CD14-positive monocyte (primary cell): ENCODE measurements around the gene VASH2. TPM values are rescaled to one million over a fixed set of nuclear protein-coding genes. Genes with fewer than 3 reads are reported as not detected.

Experiments
- DNase-seq, 3 donors: peaks; one replicate each; pipeline ENCODE4 v3.0.0-alpha.2; 2011 to 2022
- H2AFZ ChIP-seq: 2 replicates; pipeline ENCODE4 v1.6.0; 2012; ENCODE audit warnings: mild to moderate bottlenecking, low read depth, low read length, inconsistent platforms; ENCODE audit not compliant: insufficient read depth, poor library complexity, severe bottlenecking
- H3K27ac ChIP-seq, 2 donors: 1 replicate in 1 of 2; 2 replicates in 1 of 2; pipeline ENCODE4 v1.5.1; 2012 to 2013; ENCODE audit warnings: low read length in 2 of 2, control low read depth in 1 of 2, inconsistent platforms in 1 of 2, low read depth in 1 of 2, mild to moderate bottlenecking in 1 of 2
- H3K27me3 ChIP-seq, 2 donors: one replicate each; pipeline versions ENCODE4 v1.6.0 to v1.6.1; 2011 to 2013; ENCODE audit warnings: low read length in 2 of 2; ENCODE audit not compliant: control insufficient read depth in 2 of 2, insufficient read depth in 2 of 2
- H3K36me3 ChIP-seq, 2 donors: replicated peaks in 1 of 2; 1 replicate in 1 of 2; 2 replicates in 1 of 2; pipeline versions ENCODE4 v1.5.1 to v1.6.1; 2012 to 2013; ENCODE audit warnings: low read length in 2 of 2, control low read depth in 1 of 2, inconsistent platforms in 1 of 2, mild to moderate bottlenecking in 1 of 2; ENCODE audit not compliant: insufficient read depth in 2 of 2, control insufficient read depth in 1 of 2
- H3K4me1 ChIP-seq, 2 donors: 1 replicate in 1 of 2; 2 replicates in 1 of 2; pipeline versions ENCODE4 v1.5.1 to v1.6.1; 2012 to 2013; ENCODE audit warnings: low read length in 2 of 2, control low read depth in 1 of 2, inconsistent platforms in 1 of 2, mild to moderate bottlenecking in 1 of 2, moderate library complexity in 1 of 2; ENCODE audit not compliant: insufficient read depth in 2 of 2, control insufficient read depth in 1 of 2
- H3K4me2 ChIP-seq: replicated peaks from 2 replicates; pipeline ENCODE3; 2012; ENCODE audit warnings: low read length, moderate library complexity, mild to moderate bottlenecking; ENCODE audit not compliant: poor library complexity, severe bottlenecking; ENCODE audit errors: extremely low read depth
- H3K4me3 ChIP-seq, 3 experiments: fragments of 200-600 bp in 1 of 3; sonication (generic) in 1 of 3; replicated peaks in 1 of 3; 1 replicate in 2 of 3; 2 replicates in 1 of 3; pipeline ENCODE4 v1.5.1; 2011 to 2013; ENCODE audit warnings: low read length in 3 of 3, mild to moderate bottlenecking in 3 of 3, control low read depth in 2 of 3, low read depth in 2 of 3, inconsistent platforms in 1 of 3, moderate library complexity in 1 of 3
- H3K79me2 ChIP-seq: 2 replicates; pipeline ENCODE4 v1.6.0; 2012; ENCODE audit warnings: mild to moderate bottlenecking, control low read depth, inconsistent platforms, low read length, moderate library complexity; ENCODE audit not compliant: insufficient read depth
- H3K9ac ChIP-seq: 2 replicates; pipeline ENCODE4 v1.6.0; 2017; ENCODE audit warnings: low read length, mild to moderate bottlenecking; ENCODE audit not compliant: insufficient read depth, poor library complexity, severe bottlenecking
- H3K9me3 ChIP-seq, 2 donors: replicated peaks in 1 of 2; 1 replicate in 1 of 2; 2 replicates in 1 of 2; pipeline versions ENCODE4 v1.5.1 to v1.6.1; 2012 to 2013; ENCODE audit warnings: low read length in 2 of 2, control low read depth in 1 of 2; ENCODE audit not compliant: control insufficient read depth in 1 of 2, insufficient read depth in 1 of 2
- H4K20me1 ChIP-seq: 2 replicates; pipeline ENCODE4 v1.6.0; 2012; ENCODE audit warnings: mild to moderate bottlenecking, low read length, control low read depth, moderate library complexity; ENCODE audit not compliant: insufficient read depth
- H3K27ac Mint-ChIP-seq, 7 donors: one replicate each; pipeline ENCODE4 v1.8.0; 2020; ENCODE audit warnings: mild to moderate bottlenecking in 7 of 7, mixed read lengths in 7 of 7, moderate library complexity in 6 of 7, inconsistent platforms in 2 of 7
- H3K27me3 Mint-ChIP-seq, 3 donors: one replicate each; pipeline ENCODE4 v1.8.0; 2021 to 2022; ENCODE audit warnings: low read depth in 3 of 3, mild to moderate bottlenecking in 3 of 3, mixed read lengths in 3 of 3, moderate library complexity in 3 of 3, inconsistent platforms in 1 of 3
- H3K36me3 Mint-ChIP-seq, 2 donors: one replicate each; pipeline ENCODE4 v1.8.0; 2020; ENCODE audit warnings: mixed read lengths in 2 of 2, inconsistent platforms in 1 of 2, mild to moderate bottlenecking in 1 of 2
- H3K4me1 Mint-ChIP-seq: one replicate; pipeline ENCODE4 v1.8.0; 2020; ENCODE audit warnings: mild to moderate bottlenecking, mixed read lengths
- H3K4me3 Mint-ChIP-seq, 2 donors: one replicate each; pipeline ENCODE4 v1.8.0; 2020; ENCODE audit warnings: mild to moderate bottlenecking in 2 of 2, mixed read lengths in 2 of 2, moderate library complexity in 1 of 2
- H3K9me3 Mint-ChIP-seq, 7 donors: one replicate each; pipeline ENCODE4 v1.8.0; 2020 to 2022; ENCODE audit warnings: mixed read lengths in 7 of 7, mild to moderate bottlenecking in 6 of 7, moderate library complexity in 6 of 7, inconsistent platforms in 2 of 7
- WGBS: methylation state at CpG from one replicate; pipeline ENCODE4 v1.1.5; 2013; ENCODE audit warnings: missing lambda C conversion rate; ENCODE audit not compliant: insufficient coverage; 5-methylcytosine and 5-hydroxymethylcytosine counted together
- intact Hi-C, 2 donors: fragments of 100-400 bp; cut with micrococcal nuclease; formaldehyde crosslinking; loops; one replicate each; pipeline versions ENCODE4 v1.15.0 to v1.15.1; 2023
- polyA plus RNA-seq, 3 donors: library from polyadenylated mRNA; depleted of rRNA in 1 of 3; unstranded in 2 of 3; stranded (reverse) in 1 of 3; fragments of 300-500 nt in 2 of 3; fragments of >200 nt in 1 of 3; fragmentation: Illumina TruSeq in 2 of 3; gene quantifications; 1 replicate in 2 of 3; 2 replicates in 1 of 3; pipeline ENCODE4 v1.2.3, GENCODE V29; 2012 to 2021
- TF ChIP-seq, protein P1 (sequence below): fragments of 200-600 bp; IDR thresholded peaks from one replicate; pipeline ENCODE4 v1.8.0; 2022; ENCODE audit warnings: antibody characterized with exemption, mild to moderate bottlenecking

VASH2 gene
- polyA plus RNA-seq, 3 donors: 0.07 TPM; not detected in 2

DNA sequence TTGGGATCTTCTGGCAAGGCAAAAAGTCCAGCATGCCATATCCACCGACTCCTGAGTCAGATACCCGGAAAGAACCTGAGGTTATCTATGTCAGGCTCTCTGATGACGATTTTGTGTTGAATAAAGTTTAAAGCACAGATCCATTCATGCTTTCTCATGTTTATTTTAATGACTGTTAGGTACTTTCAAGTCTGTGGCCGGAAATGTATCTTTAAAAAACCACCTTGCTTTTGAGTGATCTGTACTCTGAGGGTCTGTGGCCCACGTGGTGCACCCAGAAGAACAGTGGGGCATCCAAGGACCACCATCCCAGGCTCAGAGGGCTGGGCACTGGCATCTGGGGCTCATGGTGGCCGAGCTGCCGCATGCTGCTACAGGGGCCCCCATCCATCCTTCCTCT, 30.1 kb upstream of the VASH2 start:
- H3K4me1 ChIP-seq: peaks cover 8% of the 10 kb centered on the region in 2 donors
- H3K4me2 ChIP-seq: no peak overlapping the region
- H3K36me3 ChIP-seq: no peaks in the 10 kb centered on the region
- no peaks in the 10 kb centered on the region for H3K9me3 ChIP-seq
- no peaks in the 10 kb centered on the region for H3K27me3 ChIP-seq
- Mint-ChIP-seq H3K9me3 (no peaks in the 10 kb centered on the region), H3K4me3 (no peak overlapping the region), H3K4me1 (peaks cover 9% of the 10 kb centered on the region), H3K27ac (no peak overlapping the region), H3K36me3 (no peaks in the 10 kb centered on the region), H3K27me3 (peaks cover 11 to 16% (median 11%) of the 10 kb centered on the region in 3 donors)
- H3K79me2 ChIP-seq: no peaks in the 10 kb centered on the region
- no peak overlapping the region for H3K27ac ChIP-seq
- TF ChIP-seq, protein P1, sequence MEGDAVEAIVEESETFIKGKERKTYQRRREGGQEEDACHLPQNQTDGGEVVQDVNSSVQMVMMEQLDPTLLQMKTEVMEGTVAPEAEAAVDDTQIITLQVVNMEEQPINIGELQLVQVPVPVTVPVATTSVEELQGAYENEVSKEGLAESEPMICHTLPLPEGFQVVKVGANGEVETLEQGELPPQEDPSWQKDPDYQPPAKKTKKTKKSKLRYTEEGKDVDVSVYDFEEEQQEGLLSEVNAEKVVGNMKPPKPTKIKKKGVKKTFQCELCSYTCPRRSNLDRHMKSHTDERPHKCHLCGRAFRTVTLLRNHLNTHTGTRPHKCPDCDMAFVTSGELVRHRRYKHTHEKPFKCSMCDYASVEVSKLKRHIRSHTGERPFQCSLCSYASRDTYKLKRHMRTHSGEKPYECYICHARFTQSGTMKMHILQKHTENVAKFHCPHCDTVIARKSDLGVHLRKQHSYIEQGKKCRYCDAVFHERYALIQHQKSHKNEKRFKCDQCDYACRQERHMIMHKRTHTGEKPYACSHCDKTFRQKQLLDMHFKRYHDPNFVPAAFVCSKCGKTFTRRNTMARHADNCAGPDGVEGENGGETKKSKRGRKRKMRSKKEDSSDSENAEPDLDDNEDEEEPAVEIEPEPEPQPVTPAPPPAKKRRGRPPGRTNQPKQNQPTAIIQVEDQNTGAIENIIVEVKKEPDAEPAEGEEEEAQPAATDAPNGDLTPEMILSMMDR: no peak
- H4K20me1 ChIP-seq: no peaks in the 10 kb centered on the region
- no peak overlapping the region for H3K4me3 ChIP-seq
- H2AFZ ChIP-seq: no peak overlapping the region
- 84% methylated on average over 3 of the region's 7 CpGs for WGBS
- no peak overlapping the region for H3K9ac ChIP-seq
- DNase-seq: no peak
- intact Hi-C loops: no loop called here

DNA sequence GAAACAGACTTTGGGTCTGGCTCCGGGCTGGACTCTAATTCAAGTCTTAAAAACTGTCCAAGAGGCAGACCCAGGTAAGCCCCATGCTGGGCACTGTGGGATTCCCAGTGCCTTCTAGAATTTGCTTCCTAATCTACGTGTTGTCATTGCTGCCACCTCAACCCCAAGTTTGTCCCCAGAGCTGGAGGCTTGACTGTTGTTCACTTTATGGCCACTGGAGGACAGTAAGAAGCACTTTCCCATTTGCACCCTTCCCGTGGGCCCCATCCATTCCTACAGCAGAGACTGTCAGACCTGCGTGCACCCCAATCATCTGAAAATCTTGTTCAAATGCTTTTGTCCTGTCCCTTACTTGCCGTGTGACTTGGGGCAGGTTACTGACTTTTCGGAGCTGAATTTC, 29.4 kb upstream of the VASH2 start:
- Histone ChIP-seq H4K20me1 (no peaks in the 10 kb centered on the region), H3K4me1 (peaks cover 8% of the 10 kb centered on the region in 2 donors), H3K27ac (no peak overlapping the region), H3K4me3 (no peak overlapping the region), H2AFZ (no peak overlapping the region), H3K9ac (no peak overlapping the region), H3K4me2 (no peak overlapping the region), H3K79me2 (no peaks in the 10 kb centered on the region), H3K27me3 (no peaks in the 10 kb centered on the region), H3K9me3 (no peaks in the 10 kb centered on the region), H3K36me3 (no peaks in the 10 kb centered on the region)
- Mint-ChIP-seq H3K4me1 (peaks cover 13% of the 10 kb centered on the region), H3K27me3 (peaks cover 11 to 16% (median 11%) of the 10 kb centered on the region in 3 donors), H3K27ac (peak overlapping the region in 1 of 7 donors; percentile 38), H3K9me3 (peaks cover 0 to 1% (median 0%) of the 10 kb centered on the region in 7 donors), H3K36me3 (no peaks in the 10 kb centered on the region), H3K4me3 (no peak overlapping the region)
- WGBS: 83% methylated on average over 6 of the region's 6 CpGs
- DNase-seq: no peak
- intact Hi-C loops: no loop called here
- TF ChIP-seq, protein P1: peak; percentile 31
